Activated CD4-positive, alpha-beta memory T cell treated with anti-CD3 and anti-CD28 coated beads for 36 hours (primary cell): Measurements from ENCODE around the gene LRRC75A. TPM values are rescaled to one million over a fixed set of nuclear protein-coding genes. Genes with fewer than 3 reads are reported as not detected.

Experiments
- CTCF ChIA-PET: fragments of 350-600 bp; sonication (Branson Sonifier 250); formaldehyde crosslinking; loops from one replicate; lab custom pipeline; 2021; ENCODE audit warnings: antibody characterized with exemption, inconsistent platforms; lab: Charles Lee
- POLR2A ChIA-PET: fragments of 350-600 bp; sonication (Branson Sonifier 250); formaldehyde crosslinking; loops from one replicate; lab custom pipeline; 2021; ENCODE audit warnings: antibody characterized with exemption; lab: Charles Lee
- DNase-seq: peaks from one replicate; pipeline ENCODE4 v3.0.0-alpha.2; 2020
- H3K27ac Mint-ChIP-seq: one replicate; pipeline ENCODE4 v1.8.0; 2021; ENCODE audit warnings: mixed read lengths
- H3K27me3 Mint-ChIP-seq: one replicate; pipeline ENCODE4 v1.8.0; 2021; ENCODE audit warnings: mixed read lengths
- H3K36me3 Mint-ChIP-seq: one replicate; pipeline ENCODE4 v1.8.0; 2021; ENCODE audit warnings: mixed read lengths
- H3K4me1 Mint-ChIP-seq: one replicate; pipeline ENCODE4 v1.8.0; 2021; ENCODE audit warnings: low read depth, mixed read lengths
- H3K4me3 Mint-ChIP-seq: one replicate; pipeline ENCODE4 v1.8.0; 2021; ENCODE audit warnings: mild to moderate bottlenecking, mixed read lengths
- H3K9me3 Mint-ChIP-seq: one replicate; pipeline ENCODE4 v1.8.0; 2021; ENCODE audit warnings: mixed read lengths
- intact Hi-C: fragments of 100-400 bp; cut with micrococcal nuclease; formaldehyde crosslinking; loops from one replicate; pipeline ENCODE4 v1.15.1; 2023
- total RNA-seq, 2 experiments: library from RNA; stranded (reverse); gene quantifications; one replicate each; pipeline ENCODE4 v1.2.3, GENCODE V29; 2021

The LRRC75A gene
- total RNA-seq, 2 experiments from 2014 or later, result 1.2 to 1.4 TPM

DNA sequence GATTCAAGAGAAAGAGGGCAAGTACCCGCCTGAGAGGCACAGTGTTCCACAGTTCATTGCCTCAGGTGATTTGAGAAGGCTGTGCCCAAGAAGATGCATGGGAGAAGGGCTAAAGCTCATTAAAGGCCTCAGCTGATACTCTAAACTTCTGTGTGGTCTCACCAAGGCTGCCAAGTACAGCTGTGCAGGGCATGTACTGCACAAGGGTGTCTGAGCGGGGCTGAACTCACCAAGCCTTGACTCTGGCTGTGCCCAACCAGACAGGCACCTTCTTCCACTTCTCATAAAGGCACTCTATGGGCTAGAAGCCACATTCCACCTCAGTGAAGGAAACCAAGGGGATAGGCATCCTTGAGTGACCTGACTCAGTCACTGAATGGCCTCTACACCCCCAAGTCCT lies 12.7 kb downstream of the LRRC75A start:
- no peak overlapping the region for H3K27ac Mint-ChIP-seq
- no peaks in the 10 kb centered on the region for H3K36me3 Mint-ChIP-seq
- H3K9me3 Mint-ChIP-seq, result no peaks in the 10 kb centered on the region
- no peak for DNase-seq
- POLR2A ChIA-PET, result no interaction called here
- intact Hi-C loops, result no loop called here
- CTCF ChIA-PET, result interaction anchor here (1.4 kb wide), 1 partner anchor 42 kb away, joined by 3 read pairs; no protein-coding TSS in a partner anchor
- no peak overlapping the region for H3K4me3 Mint-ChIP-seq
- no peaks in the 10 kb centered on the region for H3K4me1 Mint-ChIP-seq
- H3K27me3 Mint-ChIP-seq, result no peaks in the 10 kb centered on the region

DNA sequence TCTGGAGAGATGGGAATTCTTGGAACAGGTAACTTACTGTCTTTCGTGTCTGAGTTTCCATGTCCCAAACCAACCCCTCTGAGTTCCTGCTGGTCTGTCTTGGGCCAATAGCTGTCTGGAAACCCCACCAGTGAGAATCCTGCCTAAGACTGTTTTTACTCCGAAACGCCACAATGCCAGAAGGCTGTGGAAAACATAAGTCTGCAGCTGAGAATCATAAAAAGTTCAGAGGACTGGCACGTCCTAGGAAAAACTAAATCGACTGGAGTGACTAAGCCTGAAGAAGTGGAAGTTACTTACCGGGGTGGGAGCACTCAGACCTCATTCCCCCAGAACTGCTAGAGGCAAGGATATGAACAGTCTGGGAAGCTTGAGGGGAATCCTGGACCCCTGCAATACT lies 13.3 kb downstream of the LRRC75A start:
- no peak for DNase-seq
- POLR2A ChIA-PET, result no interaction called here
- Mint-ChIP-seq H3K27ac (no peak overlapping the region), H3K36me3 (no peaks in the 10 kb centered on the region), H3K4me1 (no peaks in the 10 kb centered on the region), H3K4me3 (no peak overlapping the region), H3K27me3 (no peaks in the 10 kb centered on the region), H3K9me3 (no peaks in the 10 kb centered on the region)
- intact Hi-C loops, result no loop called here
- CTCF ChIA-PET, result interaction anchor here (1.4 kb wide), 1 partner anchor 43 kb away, joined by 3 read pairs; no protein-coding TSS in a partner anchor

DNA sequence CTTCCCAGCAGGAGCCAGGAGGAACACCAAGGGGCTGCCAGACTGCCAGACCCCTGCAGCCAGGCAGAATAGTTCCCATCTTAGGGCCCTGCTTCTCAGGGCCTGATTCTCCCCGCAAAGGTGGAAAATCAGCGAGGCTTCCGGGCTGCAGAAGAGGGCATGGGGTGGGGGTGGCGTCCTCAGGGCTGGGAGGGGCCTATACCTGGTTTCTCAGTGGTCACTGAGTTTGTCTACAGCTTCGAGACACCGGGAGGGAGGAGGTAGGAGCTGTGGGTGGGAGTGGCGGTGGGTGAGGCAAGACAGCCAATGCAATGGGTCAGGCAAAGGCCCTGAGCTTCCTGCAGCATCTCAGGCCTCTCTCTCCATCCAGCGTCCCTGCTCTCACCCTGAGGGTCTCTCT lies 14.3 kb downstream of the LRRC75A start:
- Mint-ChIP-seq H3K4me1 (no peaks in the 10 kb centered on the region), H3K4me3 (no peak overlapping the region), H3K27ac (no peak overlapping the region), H3K27me3 (no peaks in the 10 kb centered on the region), H3K9me3 (no peaks in the 10 kb centered on the region), H3K36me3 (no peaks in the 10 kb centered on the region)
- intact Hi-C loops, result no loop called here
- ChIA-PET POLR2A (no interaction called here), CTCF (interaction anchor here (1.0 to 1.3 kb wide), 2 partner anchors 24 to 44 kb away, joined by 3 to 6 read pairs; no protein-coding TSS in a partner anchor)
- no peak for DNase-seq

DNA sequence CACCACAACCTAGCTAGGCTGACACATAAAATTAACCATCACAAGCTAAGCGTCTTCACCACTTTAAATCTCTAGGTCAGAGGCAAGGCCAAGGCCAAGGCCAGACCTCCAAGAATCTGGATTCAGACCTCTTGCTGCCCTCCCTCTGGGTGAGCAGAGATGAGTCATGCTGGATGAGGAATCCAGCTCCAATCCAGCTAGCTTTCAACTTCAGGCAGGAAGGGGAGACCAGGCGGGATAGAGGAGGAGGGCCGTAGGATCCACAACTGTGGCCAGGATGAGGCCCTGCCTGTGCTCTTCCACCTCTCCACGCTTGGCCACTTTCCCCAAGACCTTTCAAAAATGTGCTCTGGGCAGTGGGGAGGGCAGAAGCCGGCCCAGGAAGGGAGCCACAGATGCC lies 14.7 kb downstream of the LRRC75A start:
- no peak overlapping the region for H3K27ac Mint-ChIP-seq
- intact Hi-C loops, result no loop called here
- no peak for DNase-seq
- H3K27me3 Mint-ChIP-seq, result no peaks in the 10 kb centered on the region
- H3K9me3 Mint-ChIP-seq, result no peaks in the 10 kb centered on the region
- H3K4me1 Mint-ChIP-seq, result no peaks in the 10 kb centered on the region
- ChIA-PET POLR2A (no interaction called here), CTCF (interaction anchor here (1.0 to 1.3 kb wide), 2 partner anchors 24 to 44 kb away, joined by 3 to 6 read pairs; no protein-coding TSS in a partner anchor)
- no peak overlapping the region for H3K4me3 Mint-ChIP-seq
- no peaks in the 10 kb centered on the region for H3K36me3 Mint-ChIP-seq

DNA sequence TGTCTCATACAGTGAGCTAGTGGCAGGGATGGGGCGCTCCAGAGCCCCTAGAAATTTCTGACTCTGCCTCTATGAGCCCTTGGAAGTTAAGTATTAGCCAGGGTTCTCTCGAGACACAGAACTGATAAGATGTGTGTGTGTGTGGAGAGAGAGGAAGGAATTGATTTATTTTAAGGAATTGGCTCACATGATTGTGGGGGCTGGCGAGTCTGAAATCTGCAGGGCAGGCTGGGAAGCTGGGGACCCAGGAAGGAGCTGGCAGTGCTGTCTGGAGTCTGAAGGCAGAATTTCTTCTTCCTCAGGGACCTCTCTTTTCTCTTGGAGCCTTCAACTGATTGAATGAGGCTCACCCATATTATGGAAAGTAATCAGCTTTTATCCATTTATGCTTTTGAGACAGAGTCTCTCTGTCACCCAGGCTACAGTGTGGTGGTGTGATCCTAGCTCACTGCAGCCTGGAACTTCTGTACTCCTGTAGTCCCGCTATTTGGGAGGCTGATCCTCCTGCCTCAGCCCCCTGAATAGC lies 16.8 kb downstream of the LRRC75A start:
- intact Hi-C loops, result no loop called here
- POLR2A ChIA-PET, result no interaction called here
- H3K36me3 Mint-ChIP-seq, result peaks cover 4% of the 10 kb centered on the region
- H3K27me3 Mint-ChIP-seq, result no peaks in the 10 kb centered on the region
- DNase-seq, result no peak
- CTCF ChIA-PET, result no interaction called here
- no peaks in the 10 kb centered on the region for H3K9me3 Mint-ChIP-seq
- H3K4me1 Mint-ChIP-seq, result no peaks in the 10 kb centered on the region
- H3K4me3 Mint-ChIP-seq, result no peak overlapping the region
- no peak overlapping the region for H3K27ac Mint-ChIP-seq

DNA sequence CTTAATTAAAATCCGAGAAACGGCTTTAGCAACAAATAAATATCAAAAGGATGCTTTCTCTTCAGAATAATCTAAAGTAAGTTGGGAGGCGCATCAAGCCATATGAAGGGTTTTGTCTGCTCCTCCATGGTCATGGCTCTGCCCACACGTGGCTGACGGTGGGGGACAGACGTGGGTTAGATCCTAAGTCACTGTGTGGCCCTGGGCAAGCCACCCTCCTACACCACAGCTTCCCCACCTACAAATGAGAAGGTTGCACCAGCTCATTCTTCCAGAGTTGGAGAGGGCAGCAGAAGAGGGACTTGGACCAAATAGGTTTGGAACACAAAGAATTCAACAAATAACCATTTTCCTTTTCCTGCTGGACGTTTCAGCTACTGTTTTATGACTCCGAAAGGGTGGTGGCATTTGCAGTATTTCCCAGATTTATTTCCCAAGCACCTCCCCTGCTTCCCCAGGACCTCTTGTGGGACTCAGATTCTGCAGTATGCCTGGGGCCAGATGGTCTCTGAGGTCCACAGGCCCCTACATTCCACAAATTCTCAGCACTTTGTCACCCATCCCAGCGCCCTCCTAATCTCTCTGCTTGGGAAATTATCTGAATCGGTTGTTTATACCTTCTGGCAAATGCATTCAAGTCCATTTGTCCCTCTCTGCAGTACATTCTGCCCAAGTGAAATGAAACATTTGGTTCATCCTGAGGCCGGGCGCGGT lies 17.8 kb downstream of the LRRC75A start:
- no peaks in the 10 kb centered on the region for H3K4me1 Mint-ChIP-seq
- H3K27ac Mint-ChIP-seq, result no peak overlapping the region
- no peaks in the 10 kb centered on the region for H3K27me3 Mint-ChIP-seq
- ChIA-PET POLR2A (no interaction called here), CTCF (interaction anchor here (0.9 kb wide), 1 partner anchor 115 kb away, joined by 4 read pairs; no protein-coding TSS in a partner anchor)
- H3K36me3 Mint-ChIP-seq, result peaks cover 4% of the 10 kb centered on the region
- intact Hi-C loops, result no loop called here
- H3K4me3 Mint-ChIP-seq, result no peak overlapping the region
- H3K9me3 Mint-ChIP-seq, result no peaks in the 10 kb centered on the region
- no peak for DNase-seq

DNA sequence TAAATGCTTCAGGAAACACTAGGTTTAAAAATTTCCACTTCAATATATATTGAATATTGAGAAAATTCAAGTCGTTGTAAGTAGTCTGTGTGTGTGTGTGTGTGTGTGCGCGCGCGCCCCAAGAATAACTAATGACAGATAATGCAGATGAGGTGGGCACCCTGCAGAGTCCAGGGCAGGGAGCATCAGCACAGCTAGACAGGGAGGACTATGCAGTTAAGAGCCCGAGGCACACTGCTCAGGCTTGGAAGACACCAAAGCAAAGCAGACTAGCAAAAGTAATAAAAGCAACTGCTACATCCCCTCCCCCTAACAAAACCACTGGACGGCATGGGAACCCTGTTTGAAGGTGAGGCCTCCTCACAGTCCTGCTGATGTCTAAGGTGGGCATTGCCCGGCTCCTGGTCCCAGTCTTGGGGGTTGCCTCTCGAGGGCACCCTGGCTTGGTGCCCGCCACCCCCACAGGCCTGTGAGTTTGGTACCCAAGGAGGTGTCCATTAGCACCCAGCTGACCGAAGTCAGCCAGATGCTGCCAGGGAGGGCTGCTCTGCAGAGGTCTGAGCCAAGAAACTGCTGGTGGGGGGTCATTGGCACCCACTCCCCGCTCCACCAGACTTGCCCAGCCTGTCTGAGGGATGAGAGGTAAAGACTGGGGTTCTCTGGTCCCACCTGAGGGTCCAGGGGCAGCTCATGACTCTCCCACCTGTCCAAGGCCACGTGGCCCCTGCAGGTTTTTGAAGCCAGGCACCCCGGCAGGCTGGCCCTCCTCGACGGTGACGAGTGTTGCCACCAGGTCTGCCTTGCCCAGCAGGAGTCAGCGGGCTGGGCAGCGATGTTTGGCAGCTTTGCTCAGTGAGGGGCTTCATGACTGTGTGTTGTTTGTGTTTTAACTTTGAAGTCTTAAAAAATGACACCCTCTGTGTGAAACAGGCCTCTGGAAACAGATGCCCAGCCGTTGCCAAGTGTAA lies 18.7 kb downstream of the LRRC75A start:
- H3K27ac Mint-ChIP-seq, result no peak overlapping the region
- intact Hi-C loops, result no loop called here
- no peaks in the 10 kb centered on the region for H3K4me1 Mint-ChIP-seq
- peaks cover 4% of the 10 kb centered on the region for H3K36me3 Mint-ChIP-seq
- no peaks in the 10 kb centered on the region for H3K9me3 Mint-ChIP-seq
- H3K27me3 Mint-ChIP-seq, result no peaks in the 10 kb centered on the region
- POLR2A ChIA-PET, result no interaction called here
- CTCF ChIA-PET, result interaction anchor here (0.9 to 1.1 kb wide), 2 partner anchors 48 to 116 kb away, joined by 4 read pairs; no protein-coding TSS in a partner anchor
- H3K4me3 Mint-ChIP-seq, result no peak overlapping the region
- no peak for DNase-seq

DNA sequence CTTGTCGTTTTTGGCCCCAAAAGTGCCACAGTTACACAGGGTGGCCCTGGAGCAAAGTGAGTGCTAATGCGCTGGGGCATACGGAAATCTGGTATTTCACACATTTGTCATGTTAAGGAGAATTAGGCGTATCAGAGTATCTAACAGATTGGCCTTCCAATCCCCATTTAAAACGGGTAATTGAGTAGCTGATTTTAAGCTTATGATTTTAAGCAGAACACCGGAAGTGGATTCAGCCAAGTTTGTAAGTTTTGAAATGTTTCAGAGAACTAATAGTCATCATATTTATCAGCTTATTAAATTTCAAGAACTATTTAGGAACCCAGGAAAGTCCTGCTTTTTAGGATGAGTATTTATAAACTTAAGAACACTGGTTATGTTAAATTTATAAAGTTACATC lies 19.5 kb downstream of the LRRC75A start:
- DNase-seq, result no peak
- H3K36me3 Mint-ChIP-seq, result peaks cover 4% of the 10 kb centered on the region
- no peaks in the 10 kb centered on the region for H3K9me3 Mint-ChIP-seq
- no peak overlapping the region for H3K27ac Mint-ChIP-seq
- CTCF ChIA-PET, result interaction anchor here (1.1 kb wide), 1 partner anchor 49 kb away, joined by 4 read pairs; no protein-coding TSS in a partner anchor
- H3K27me3 Mint-ChIP-seq, result no peaks in the 10 kb centered on the region
- POLR2A ChIA-PET, result no interaction called here
- no peaks in the 10 kb centered on the region for H3K4me1 Mint-ChIP-seq
- intact Hi-C loops, result no loop called here
- no peak overlapping the region for H3K4me3 Mint-ChIP-seq

DNA sequence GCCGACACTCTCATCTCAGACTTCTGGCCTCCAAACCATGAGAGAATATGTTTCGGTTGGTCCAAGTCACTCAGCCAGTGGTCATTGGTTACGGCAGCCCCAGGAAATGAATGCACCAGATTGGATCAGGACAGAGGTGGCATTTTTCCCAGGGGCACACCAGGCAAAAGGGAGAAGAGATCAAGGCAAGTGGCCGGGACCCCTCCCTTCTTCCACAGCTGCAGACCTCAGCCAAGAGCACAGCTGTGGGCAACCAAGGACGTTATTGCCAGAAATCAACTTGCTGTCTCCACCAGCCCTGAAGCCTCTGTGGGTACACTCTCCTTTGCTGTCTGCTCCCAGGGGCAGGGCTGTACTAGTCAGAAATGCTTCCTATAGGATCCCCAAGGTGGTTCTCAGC lies 20.7 kb downstream of the LRRC75A start:
- intact Hi-C loops, result no loop called here
- no peaks in the 10 kb centered on the region for H3K4me1 Mint-ChIP-seq

DNA sequence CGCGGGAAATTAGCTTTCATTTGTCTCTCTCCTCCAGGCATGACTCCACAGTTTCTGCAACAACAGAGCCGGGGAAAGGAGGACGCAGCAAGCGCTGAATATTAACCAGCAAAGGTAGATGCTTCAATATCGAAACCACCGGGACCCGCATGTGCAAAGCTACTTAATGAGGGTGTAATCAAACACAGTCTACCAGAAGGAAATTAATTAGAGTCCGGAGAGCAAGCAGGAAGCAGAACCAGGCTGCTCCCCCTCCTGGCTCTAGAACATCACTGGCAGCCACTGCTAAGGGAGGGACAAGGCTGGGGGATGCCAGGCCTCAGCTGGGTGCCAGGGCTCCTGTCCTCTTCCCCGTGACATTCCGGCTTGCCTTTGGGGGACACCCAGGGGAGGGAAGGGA lies 21.7 kb downstream of the LRRC75A start:
- Mint-ChIP-seq H3K9me3 (no peaks in the 10 kb centered on the region), H3K4me3 (no peak overlapping the region), H3K36me3 (peaks cover 4% of the 10 kb centered on the region), H3K4me1 (no peaks in the 10 kb centered on the region), H3K27ac (no peak overlapping the region), H3K27me3 (no peaks in the 10 kb centered on the region)
- no peak for DNase-seq
- ChIA-PET CTCF (interaction anchor here (1.3 kb wide), 1 partner anchor 51 kb away, joined by 4 read pairs; no protein-coding TSS in a partner anchor), POLR2A (interaction anchor here (0.5 kb wide), 1 partner anchor 55 kb away, joined by 4 read pairs; no protein-coding TSS in a partner anchor)
- intact Hi-C loops, result no loop called here

More for the DNA sequence above, 20.7 kb downstream of the LRRC75A start:
- H3K36me3 Mint-ChIP-seq, result peaks cover 4% of the 10 kb centered on the region
- H3K4me3 Mint-ChIP-seq, result no peak overlapping the region
- H3K27ac Mint-ChIP-seq, result no peak overlapping the region
- POLR2A ChIA-PET, result no interaction called here
- no peaks in the 10 kb centered on the region for H3K27me3 Mint-ChIP-seq
- no peaks in the 10 kb centered on the region for H3K9me3 Mint-ChIP-seq
- CTCF ChIA-PET, result interaction anchor here (1.3 kb wide), 1 partner anchor 50 kb away, joined by 4 read pairs; no protein-coding TSS in a partner anchor
- DNase-seq, result no peak

DNA sequence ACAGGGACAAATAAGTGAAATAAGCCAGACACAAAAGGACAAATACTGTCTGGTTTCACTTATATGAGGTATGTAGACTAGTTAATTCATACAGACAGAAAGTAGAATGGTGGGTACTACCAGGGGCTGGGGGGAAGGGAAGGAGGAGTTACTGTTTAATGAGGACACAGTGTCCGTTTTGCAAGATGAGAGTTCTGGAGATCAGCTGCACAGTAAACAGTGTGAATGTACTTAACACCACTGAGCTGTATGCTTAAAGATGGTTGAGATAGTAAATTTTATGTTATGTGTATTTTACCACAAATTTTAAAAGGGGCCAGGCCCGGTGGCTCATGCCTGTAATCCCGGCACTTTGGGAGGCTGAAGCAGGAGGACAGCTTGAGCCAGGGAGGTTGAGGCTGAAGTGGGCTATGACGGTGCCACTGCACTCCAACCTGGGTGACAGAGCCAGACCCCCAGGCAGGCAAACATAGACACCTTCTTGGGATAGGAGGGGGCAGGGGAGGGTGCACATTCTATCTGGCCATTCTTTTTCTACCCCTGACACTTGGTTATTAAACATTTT lies 23.5 kb downstream of the LRRC75A start:
- CTCF ChIA-PET, result interaction anchor here (2.1 kb wide), 1 partner anchor 53 kb away, joined by 5 read pairs; no protein-coding TSS in a partner anchor

More for the DNA sequence above, 23.5 kb downstream of the LRRC75A start:
- DNase-seq, result no peak
- H3K9me3 Mint-ChIP-seq, result no peaks in the 10 kb centered on the region
- intact Hi-C loops, result no loop called here
- no peaks in the 10 kb centered on the region for H3K4me1 Mint-ChIP-seq
- H3K36me3 Mint-ChIP-seq, result peaks cover 4% of the 10 kb centered on the region
- H3K4me3 Mint-ChIP-seq, result no peak overlapping the region
- POLR2A ChIA-PET, result no interaction called here
- H3K27ac Mint-ChIP-seq, result no peak overlapping the region
- no peaks in the 10 kb centered on the region for H3K27me3 Mint-ChIP-seq
